KMS-11 (cell line): ENCODE data around the gene PAX1.

Experiments
- H2AFZ ChIP-seq: fragments of 200-600 bp; sonication (generic); 2 replicates; pipeline ENCODE4 v1.6.1; 2016; ENCODE audit warnings: antibody characterized with exemption, mixed run types, low read depth
- H3K27ac ChIP-seq: fragments of 200-600 bp; sonication (generic); 2 replicates; pipeline ENCODE4 v1.6.1; 2016; ENCODE audit warnings: mild to moderate bottlenecking, mixed run types
- H3K27me3 ChIP-seq: fragments of 200-600 bp; sonication (generic); 2 replicates; pipeline ENCODE4 v1.6.1; 2017; ENCODE audit warnings: mild to moderate bottlenecking, low read depth, mixed run types, moderate library complexity; ENCODE audit not compliant: insufficient read depth
- H3K36me3 ChIP-seq: fragments of 200-600 bp; sonication (generic); 2 replicates; pipeline ENCODE4 v1.6.1; 2017; ENCODE audit warnings: mild to moderate bottlenecking, mixed run types; ENCODE audit not compliant: insufficient read depth
- H3K4me1 ChIP-seq: fragments of 200-600 bp; sonication (generic); 2 replicates; pipeline ENCODE4 v1.6.1; 2016; ENCODE audit warnings: mild to moderate bottlenecking, low read depth, mixed run types; ENCODE audit not compliant: poor library complexity, severe bottlenecking
- H3K4me2 ChIP-seq: fragments of 200-600 bp; sonication (generic); 2 replicates; pipeline ENCODE4 v1.7.0; 2016; ENCODE audit warnings: mild to moderate bottlenecking, mixed run types
- H3K4me3 ChIP-seq: fragments of 200-600 bp; sonication (generic); IDR thresholded peaks from 2 replicates; pipeline ENCODE4 v1.6.1; 2017; ENCODE audit warnings: low read depth, low read length, mixed read lengths; ENCODE audit not compliant: insufficient read depth
- H3K79me2 ChIP-seq: fragments of 200-600 bp; sonication (generic); 2 replicates; pipeline ENCODE4 v1.6.1; 2016; ENCODE audit warnings: low read depth, mixed run types; ENCODE audit not compliant: insufficient read depth
- H3K9ac ChIP-seq: fragments of 200-600 bp; sonication (generic); 2 replicates; pipeline ENCODE4 v1.6.1; 2016; ENCODE audit warnings: mild to moderate bottlenecking, mixed run types
- H4K20me1 ChIP-seq: fragments of 200-600 bp; sonication (generic); 2 replicates; pipeline ENCODE4 v1.6.1; 2016; ENCODE audit warnings: mild to moderate bottlenecking, mixed run types; ENCODE audit not compliant: insufficient read depth
- CTCF ChIP-seq: fragments of 200-600 bp; sonication (generic); conservative IDR thresholded peaks from 2 replicates; pipeline ENCODE4 v1.6.1; 2017; ENCODE audit warnings: low read depth, mild to moderate bottlenecking, antibody characterized with exemption, low read length, moderate library complexity, mixed read lengths

PAX1 gene

GRCh38 chr20:21677781-21678180, 27.7 kb upstream of the PAX1 start:
- Histone ChIP-seq H3K4me3 (no peak overlapping the region), H3K27me3 (no peaks in the 10 kb centered on the region), H2AFZ (no peak overlapping the region), H3K9ac (no peak overlapping the region), H4K20me1 (no peaks in the 10 kb centered on the region), H3K36me3 (no peaks in the 10 kb centered on the region), H3K4me2 (no peak overlapping the region), H3K79me2 (no peaks in the 10 kb centered on the region), H3K4me1 (no peaks in the 10 kb centered on the region), H3K27ac (no peak overlapping the region)
- TF ChIP-seq CTCF, result no peak

GRCh38 chr20:21681234-21681921, 24.1 kb upstream of the PAX1 start:
- H3K4me2 ChIP-seq, result no peak overlapping the region
- H3K36me3 ChIP-seq, result no peaks in the 10 kb centered on the region
- H3K4me3 ChIP-seq, result no peak overlapping the region

GRCh38 chr20:21681922-21682318, 23.5 kb upstream of the PAX1 start:
- Histone ChIP-seq H3K4me3 (no peak overlapping the region), H3K27me3 (no peaks in the 10 kb centered on the region), H3K79me2 (no peaks in the 10 kb centered on the region), H4K20me1 (no peaks in the 10 kb centered on the region), H3K9ac (no peak overlapping the region), H3K4me1 (no peaks in the 10 kb centered on the region), H3K36me3 (no peaks in the 10 kb centered on the region), H3K27ac (no peak overlapping the region), H3K4me2 (no peak overlapping the region), H2AFZ (no peak overlapping the region)
- no peak for TF ChIP-seq CTCF

More at GRCh38 chr20:21681234-21681921, 24.1 kb upstream of the PAX1 start:
- no peaks in the 10 kb centered on the region for H3K4me1 ChIP-seq
- H3K27me3 ChIP-seq, result no peaks in the 10 kb centered on the region
- TF ChIP-seq CTCF, result no peak
- no peak overlapping the region for H2AFZ ChIP-seq
- H3K9ac ChIP-seq, result no peak overlapping the region
- no peak overlapping the region for H3K27ac ChIP-seq
- no peaks in the 10 kb centered on the region for H3K79me2 ChIP-seq
- H4K20me1 ChIP-seq, result no peaks in the 10 kb centered on the region

GRCh38 chr20:21682521-21682954, 22.9 kb upstream of the PAX1 start:
- Histone ChIP-seq H3K4me3 (no peak overlapping the region), H4K20me1 (no peaks in the 10 kb centered on the region), H3K9ac (no peak overlapping the region), H3K4me2 (no peak overlapping the region), H3K79me2 (no peaks in the 10 kb centered on the region), H3K27ac (no peak overlapping the region), H3K27me3 (no peaks in the 10 kb centered on the region), H2AFZ (no peak overlapping the region), H3K4me1 (no peaks in the 10 kb centered on the region), H3K36me3 (no peaks in the 10 kb centered on the region)
- TF ChIP-seq CTCF, result no peak
